NCI-H2196 (cell line): ENCODE measurements around the gene EPN2.

Source experiments
- DNase-seq: peaks from one replicate; lab custom pipeline; 2025; ENCODE audit not compliant: unreplicated experiment; lab: John Stamatoyannopoulos, UW

EPN2 gene

GRCh38 chr17:19378416-19379360 lies 141.5 kb downstream of the EPN2 start, which contains the start of gene MAPK7:
TSS of gene MAPK7 (plus strand) at chr17:19378498. CDS start at chr17:19378901, 403 bp downstream.
- no peak for DNase-seq

GRCh38 chr17:19379361-19380065 lies 142.3 kb downstream of the EPN2 start:
- no peak for DNase-seq

- DNase-seq: no peak
Measured at GRCh38 chr17:19380481-19381301, 143.5 kb downstream of the EPN2 start.

GRCh38 chr17:19381361-19381740 lies 144.2 kb downstream of the EPN2 start:
- no peak for DNase-seq

GRCh38 chr17:19381741-19382444 lies 144.7 kb downstream of the EPN2 start:
- DNase-seq: no peak

- DNase-seq: no peak
Measured at GRCh38 chr17:19382531-19383444, 145.6 kb downstream of the EPN2 start.

- DNase-seq: no peak
Measured at GRCh38 chr17:19383681-19384470, 146.7 kb downstream of the EPN2 start.

GRCh38 chr17:19384723-19385391 lies 147.7 kb downstream of the EPN2 start:
- no peak for DNase-seq

- DNase-seq: no peak
Measured at GRCh38 chr17:19385521-19385983, 148.4 kb downstream of the EPN2 start.
